Liver (tissue), 9 donors: ENCODE data around the gene PTK6. TPM values are rescaled to one million over a fixed set of nuclear protein-coding genes. Genes with fewer than 3 reads are reported as not detected.

Experiments used
- DNase-seq: peaks from one replicate; pipeline ENCODE4 v3.0.0-alpha.2; 2017; ENCODE audit warnings: low spot score
- H3K27ac ChIP-seq, 2 donors: one replicate each; pipeline ENCODE4 v1.7.0; 2013; ENCODE audit warnings: inconsistent platforms in 2 of 2, low read length in 2 of 2, control low read depth in 1 of 2, low read depth in 1 of 2, mild to moderate bottlenecking in 1 of 2
- H3K27me3 ChIP-seq, 4 donors: one replicate each; pipeline versions ENCODE4 v1.6.1 to v1.7.0; 2013; ENCODE audit warnings: low read length in 3 of 4, inconsistent platforms in 1 of 4, mild to moderate bottlenecking in 1 of 4, moderate library complexity in 1 of 4; ENCODE audit not compliant: control insufficient read depth in 4 of 4, insufficient read depth in 4 of 4
- H3K36me3 ChIP-seq, 4 donors: one replicate each; pipeline versions ENCODE4 v1.6.1 to v1.7.0; 2013; ENCODE audit warnings: low read length in 3 of 4, mild to moderate bottlenecking in 3 of 4, low read depth in 1 of 4, moderate library complexity in 1 of 4; ENCODE audit not compliant: control insufficient read depth in 4 of 4, insufficient read depth in 3 of 4
- H3K4me1 ChIP-seq, 4 donors: one replicate each; pipeline versions ENCODE4 v1.6.1 to v1.7.0; 2013; ENCODE audit warnings: low read length in 3 of 4, mild to moderate bottlenecking in 3 of 4, moderate library complexity in 1 of 4; ENCODE audit not compliant: control insufficient read depth in 4 of 4, insufficient read depth in 4 of 4
- H3K4me3 ChIP-seq, 3 donors: one replicate each; pipeline versions ENCODE4 v1.6.1 to v1.7.0; 2013; ENCODE audit warnings: low read length in 3 of 3, control low read depth in 1 of 3, low read depth in 1 of 3, mild to moderate bottlenecking in 1 of 3
- H3K9ac ChIP-seq, 2 donors: one replicate each; pipeline ENCODE4 v1.7.0; 2013; ENCODE audit warnings: low read length in 2 of 2, mild to moderate bottlenecking in 2 of 2, moderate library complexity in 2 of 2, control low read depth in 1 of 2, low read depth in 1 of 2
- H3K9me3 ChIP-seq, 4 donors: one replicate each; pipeline versions ENCODE4 v1.6.1 to v1.7.0; 2013; ENCODE audit warnings: low read length in 3 of 4; ENCODE audit not compliant: control insufficient read depth in 4 of 4
- EGR1 ChIP-seq, 2 donors: IDR thresholded peaks; 2 replicates each; pipeline ENCODE4 v1.6.1; 2016 to 2018; ENCODE audit warnings: antibody characterized with exemption in 2 of 2, low read depth in 2 of 2
- FOXA1 ChIP-seq: IDR thresholded peaks from 2 replicates; pipeline ENCODE4 v1.6.1; 2016; ENCODE audit warnings: antibody characterized with exemption
- FOXA2 ChIP-seq: IDR thresholded peaks from 2 replicates; pipeline ENCODE4 v1.6.1; 2016; ENCODE audit warnings: antibody characterized with exemption
- GABPA ChIP-seq, 2 donors: IDR thresholded peaks in 1 of 2; conservative IDR thresholded peaks in 1 of 2; 2 replicates each; pipeline ENCODE4 v1.6.1; 2016; ENCODE audit warnings: antibody characterized with exemption in 2 of 2, mild to moderate bottlenecking in 1 of 2, moderate library complexity in 1 of 2
- HNF4A ChIP-seq, 2 donors: conservative IDR thresholded peaks; 2 replicates each; pipeline ENCODE4 v1.6.1; 2016; ENCODE audit warnings: antibody characterized with exemption in 2 of 2, mild to moderate bottlenecking in 2 of 2
- HNF4G ChIP-seq: IDR thresholded peaks from 2 replicates; pipeline ENCODE4 v1.6.1; 2016; ENCODE audit warnings: antibody characterized with exemption
- JUND ChIP-seq, 2 donors: IDR thresholded peaks; 2 replicates each; pipeline ENCODE4 v1.6.1; 2016; ENCODE audit warnings: antibody characterized with exemption in 2 of 2
- NR2F2 ChIP-seq: IDR thresholded peaks from 2 replicates; pipeline ENCODE4 v1.6.1; 2016; ENCODE audit warnings: antibody characterized with exemption
- RAD21 ChIP-seq, 2 donors: IDR thresholded peaks; 2 replicates each; pipeline ENCODE4 v1.6.1; 2016; ENCODE audit warnings: antibody characterized with exemption in 2 of 2, mild to moderate bottlenecking in 2 of 2
- RXRA ChIP-seq, 2 donors: IDR thresholded peaks; 2 replicates each; pipeline ENCODE4 v1.6.1; 2017 to 2018; ENCODE audit warnings: antibody characterized with exemption in 2 of 2, mild to moderate bottlenecking in 1 of 2
- TAF1 ChIP-seq: conservative IDR thresholded peaks from 2 replicates; pipeline ENCODE4 v1.6.1; 2016; ENCODE audit warnings: antibody characterized with exemption, mild to moderate bottlenecking
- YY1 ChIP-seq: IDR thresholded peaks from 2 replicates; pipeline ENCODE4 v1.6.1; 2016; ENCODE audit warnings: antibody characterized with exemption, mild to moderate bottlenecking
- WGBS: extraction: QIAGEN DNeasy Blood & Tissue Kit; methylation state at CpG from one replicate; pipeline ENCODE4 v1.1.7; 2013; 5-methylcytosine and 5-hydroxymethylcytosine counted together
- polyA plus RNA-seq, 2 donors: library from polyadenylated mRNA; stranded (reverse) in 1 of 2; unstranded in 1 of 2; fragments of 200-250 nt in 1 of 2; fragments of >200 nt in 1 of 2; fragmentation: Nextera tagmentation in 1 of 2; extraction: Ambion mirVana in 1 of 2; gene quantifications; one replicate each; pipeline versions ENCODE4 v1.2.1 to v1.2.3, GENCODE V29; 2013 to 2015
- total RNA-seq, 2 donors: library from RNA; depleted of rRNA; stranded (reverse); fragments of >200 nt; gene quantifications; one replicate each; pipeline ENCODE4 v1.2.3, GENCODE V29; 2014
- TF ChIP-seq, protein P1 (sequence below): IDR thresholded peaks from 2 replicates; pipeline ENCODE4 v1.6.1; 2016; ENCODE audit warnings: antibody characterized with exemption
- TF ChIP-seq, protein P2 (sequence below): IDR thresholded peaks from 2 replicates; pipeline ENCODE4 v1.6.1; 2016; ENCODE audit warnings: antibody characterized with exemption, mild to moderate bottlenecking
- TF ChIP-seq, protein P3 (sequence below): IDR thresholded peaks from 2 replicates; pipeline ENCODE4 v1.6.1; 2016; ENCODE audit warnings: antibody characterized with exemption
- TF ChIP-seq, protein P4 (sequence below): IDR thresholded peaks from 2 replicates; pipeline ENCODE4 v1.6.1; 2016; ENCODE audit warnings: antibody characterized with exemption
- donor health status: healthy.
- donor health status: healthy.
- donor health status: healthy.
- donor health status: healthy.
- donor health status: healthy.

PTK6 gene
- total and polyA plus RNA-seq, 4 donors = 0.05 to 1.2 (median 0.23) TPM

DNA sequence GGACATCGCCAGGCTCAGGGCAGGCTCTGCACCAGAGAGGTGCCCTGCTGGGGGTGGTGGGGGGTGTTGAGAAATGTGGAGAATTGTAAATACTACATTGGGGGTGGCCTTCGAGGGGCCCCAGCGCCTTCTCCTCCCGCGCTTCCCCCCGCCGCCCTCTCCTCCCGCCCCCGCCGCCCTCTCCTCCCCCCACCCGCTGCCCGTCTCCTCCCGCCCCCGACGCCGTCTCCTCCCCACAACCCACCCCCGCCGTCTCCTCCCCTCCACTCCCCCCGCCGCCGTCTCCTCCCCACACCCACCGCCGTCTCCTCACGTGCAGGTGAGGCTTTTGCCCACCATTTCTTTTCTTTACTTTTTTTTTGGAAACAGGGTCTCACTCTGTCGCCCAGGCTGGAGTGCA is 11.8 kb upstream of the PTK6 start (continued):
- TF ChIP-seq HNF4G = no peak

DNA sequence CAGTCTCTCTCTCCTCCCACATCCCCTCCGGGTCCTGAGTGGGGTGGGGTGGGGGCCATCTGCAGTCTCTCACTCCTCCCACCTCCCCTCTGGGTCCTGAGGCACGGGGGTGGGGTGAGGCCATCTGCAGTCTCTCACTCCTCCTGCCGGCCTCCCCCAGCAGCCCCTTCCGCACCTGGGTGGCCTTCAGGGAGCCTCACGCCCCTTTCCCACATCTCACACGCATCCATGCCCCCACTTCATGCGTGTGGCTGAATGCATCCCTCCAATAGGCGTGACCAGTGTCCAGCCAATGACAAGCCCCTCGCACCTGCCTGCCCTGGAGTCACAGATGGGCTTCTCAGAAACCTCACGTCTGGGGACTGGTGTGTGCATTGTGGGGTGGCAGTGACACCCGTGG is 11.4 kb upstream of the PTK6 start:
- Histone ChIP-seq H3K4me1 (peaks cover 0 to 1% (median 0%) of the 10 kb centered on the region in 4 donors), H3K9me3 (peaks cover 0 to 1% (median 0%) of the 10 kb centered on the region in 4 donors), H3K36me3 (no peaks in the 10 kb centered on the region), H3K4me3 (no peak overlapping the region), H3K27ac (no peak overlapping the region), H3K9ac (no peak overlapping the region), H3K27me3 (peaks cover 0 to 2% (median 0%) of the 10 kb centered on the region in 4 donors)
- 54% methylated on average over 11 of the region's 11 CpGs for WGBS
- no peak for TF ChIP-seq RXRA (IDR thresholded peaks at IDR 0.05)
- TF ChIP-seq, protein P1, sequence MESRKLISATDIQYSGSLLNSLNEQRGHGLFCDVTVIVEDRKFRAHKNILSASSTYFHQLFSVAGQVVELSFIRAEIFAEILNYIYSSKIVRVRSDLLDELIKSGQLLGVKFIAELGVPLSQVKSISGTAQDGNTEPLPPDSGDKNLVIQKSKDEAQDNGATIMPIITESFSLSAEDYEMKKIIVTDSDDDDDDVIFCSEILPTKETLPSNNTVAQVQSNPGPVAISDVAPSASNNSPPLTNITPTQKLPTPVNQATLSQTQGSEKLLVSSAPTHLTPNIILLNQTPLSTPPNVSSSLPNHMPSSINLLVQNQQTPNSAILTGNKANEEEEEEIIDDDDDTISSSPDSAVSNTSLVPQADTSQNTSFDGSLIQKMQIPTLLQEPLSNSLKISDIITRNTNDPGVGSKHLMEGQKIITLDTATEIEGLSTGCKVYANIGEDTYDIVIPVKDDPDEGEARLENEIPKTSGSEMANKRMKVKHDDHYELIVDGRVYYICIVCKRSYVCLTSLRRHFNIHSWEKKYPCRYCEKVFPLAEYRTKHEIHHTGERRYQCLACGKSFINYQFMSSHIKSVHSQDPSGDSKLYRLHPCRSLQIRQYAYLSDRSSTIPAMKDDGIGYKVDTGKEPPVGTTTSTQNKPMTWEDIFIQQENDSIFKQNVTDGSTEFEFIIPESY = no peak
- no peak for TF ChIP-seq FOXA1
- TF ChIP-seq, protein P2, sequence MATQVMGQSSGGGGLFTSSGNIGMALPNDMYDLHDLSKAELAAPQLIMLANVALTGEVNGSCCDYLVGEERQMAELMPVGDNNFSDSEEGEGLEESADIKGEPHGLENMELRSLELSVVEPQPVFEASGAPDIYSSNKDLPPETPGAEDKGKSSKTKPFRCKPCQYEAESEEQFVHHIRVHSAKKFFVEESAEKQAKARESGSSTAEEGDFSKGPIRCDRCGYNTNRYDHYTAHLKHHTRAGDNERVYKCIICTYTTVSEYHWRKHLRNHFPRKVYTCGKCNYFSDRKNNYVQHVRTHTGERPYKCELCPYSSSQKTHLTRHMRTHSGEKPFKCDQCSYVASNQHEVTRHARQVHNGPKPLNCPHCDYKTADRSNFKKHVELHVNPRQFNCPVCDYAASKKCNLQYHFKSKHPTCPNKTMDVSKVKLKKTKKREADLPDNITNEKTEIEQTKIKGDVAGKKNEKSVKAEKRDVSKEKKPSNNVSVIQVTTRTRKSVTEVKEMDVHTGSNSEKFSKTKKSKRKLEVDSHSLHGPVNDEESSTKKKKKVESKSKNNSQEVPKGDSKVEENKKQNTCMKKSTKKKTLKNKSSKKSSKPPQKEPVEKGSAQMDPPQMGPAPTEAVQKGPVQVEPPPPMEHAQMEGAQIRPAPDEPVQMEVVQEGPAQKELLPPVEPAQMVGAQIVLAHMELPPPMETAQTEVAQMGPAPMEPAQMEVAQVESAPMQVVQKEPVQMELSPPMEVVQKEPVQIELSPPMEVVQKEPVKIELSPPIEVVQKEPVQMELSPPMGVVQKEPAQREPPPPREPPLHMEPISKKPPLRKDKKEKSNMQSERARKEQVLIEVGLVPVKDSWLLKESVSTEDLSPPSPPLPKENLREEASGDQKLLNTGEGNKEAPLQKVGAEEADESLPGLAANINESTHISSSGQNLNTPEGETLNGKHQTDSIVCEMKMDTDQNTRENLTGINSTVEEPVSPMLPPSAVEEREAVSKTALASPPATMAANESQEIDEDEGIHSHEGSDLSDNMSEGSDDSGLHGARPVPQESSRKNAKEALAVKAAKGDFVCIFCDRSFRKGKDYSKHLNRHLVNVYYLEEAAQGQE = no peak
- TF ChIP-seq HNF4G = no peak
- TF ChIP-seq, protein P3, sequence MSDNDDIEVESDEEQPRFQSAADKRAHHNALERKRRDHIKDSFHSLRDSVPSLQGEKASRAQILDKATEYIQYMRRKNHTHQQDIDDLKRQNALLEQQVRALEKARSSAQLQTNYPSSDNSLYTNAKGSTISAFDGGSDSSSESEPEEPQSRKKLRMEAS = no peak
- no peak for TF ChIP-seq RAD21 (IDR thresholded peaks at IDR 0.05)
- TF ChIP-seq HNF4A (conservative IDR thresholded peaks at IDR 0.05) = no peak
- no peak for TF ChIP-seq NR2F2
- TF ChIP-seq EGR1 (IDR thresholded peaks at IDR 0.05; ENCODE audit: low read depth in 2 of 2) = no peak
- no peak for TF ChIP-seq JUND (IDR thresholded peaks at IDR 0.05)
- no peak for TF ChIP-seq YY1
- no peak for TF ChIP-seq FOXA2
- DNase-seq = no peak

DNA sequence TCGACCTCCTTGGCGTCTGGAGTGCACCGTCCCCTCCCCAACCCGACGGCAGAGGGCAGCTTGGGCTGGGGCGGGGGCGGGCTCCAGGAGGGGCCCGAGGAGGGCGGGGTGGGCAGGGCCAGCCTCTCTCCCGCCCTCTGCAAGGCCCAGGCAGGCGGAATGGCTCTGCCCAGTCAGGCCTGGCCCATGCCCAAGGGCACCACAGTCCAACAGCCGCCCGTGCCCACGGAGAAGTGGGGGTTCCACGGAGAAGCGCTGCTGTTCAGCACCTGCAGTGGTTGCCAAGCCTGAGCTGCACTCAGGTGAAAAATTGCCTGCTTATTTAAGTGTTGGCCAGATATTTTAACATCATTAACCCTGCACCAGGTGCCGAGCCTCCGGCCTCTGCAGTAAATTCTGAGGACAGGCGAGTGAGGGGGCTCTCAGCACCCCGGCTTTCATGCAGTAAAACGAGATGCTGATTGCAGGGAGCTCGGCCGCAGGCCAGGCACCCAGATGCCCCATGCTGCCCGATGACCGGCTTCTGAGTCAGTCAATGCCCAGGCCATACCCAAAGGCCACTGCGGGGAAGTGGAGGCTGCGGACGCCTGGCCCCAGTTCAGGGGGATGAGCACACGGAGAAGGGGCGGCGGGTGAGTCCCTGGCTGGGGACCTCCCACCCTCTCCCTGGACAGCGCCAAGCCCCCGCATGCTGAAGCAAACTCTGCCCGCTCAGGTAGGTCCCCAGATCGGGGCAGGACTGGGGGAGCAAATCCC is 10.7 kb upstream of the PTK6 start, which contains the start of gene SRMS:
SRMS (minus strand) TSS at position 25 of the 756 bp plus-strand sequence. CDS start 286 bp downstream, outside the sequence.
- TF ChIP-seq HNF4A (conservative IDR thresholded peaks at IDR 0.05) (no peak), TAF1 (no peak), GABPA (IDR thresholded peaks at IDR 0.05 in 1 of 2, conservative IDR thresholded peaks at IDR 0.05 in 1 of 2) (no peak), NR2F2 (no peak), JUND (IDR thresholded peaks at IDR 0.05) (no peak), FOXA1 (no peak), EGR1 (IDR thresholded peaks at IDR 0.05; ENCODE audit: low read depth in 2 of 2) (no peak), HNF4G (no peak), YY1 (no peak)
- TF ChIP-seq, protein P2 = no peak
- TF ChIP-seq, protein P3 = no peak
- TF ChIP-seq, protein P4, sequence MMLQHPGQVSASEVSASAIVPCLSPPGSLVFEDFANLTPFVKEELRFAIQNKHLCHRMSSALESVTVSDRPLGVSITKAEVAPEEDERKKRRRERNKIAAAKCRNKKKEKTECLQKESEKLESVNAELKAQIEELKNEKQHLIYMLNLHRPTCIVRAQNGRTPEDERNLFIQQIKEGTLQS = no peak
- TF ChIP-seq, protein P1 = no peak
- H3K27ac ChIP-seq = no peak within 1 kb of the TSS
- DNase-seq = no peak
- no peaks in the 10 kb centered on the region for H3K9me3 ChIP-seq
- H3K36me3 ChIP-seq = no peaks in the 10 kb centered on the region
- H3K27me3 ChIP-seq = peaks cover 0 to 2% (median 0%) of the 10 kb centered on the region in 4 donors
- H3K4me1 ChIP-seq = no peaks in the 10 kb centered on the region
- no peak within 1 kb of the TSS for H3K9ac ChIP-seq
- H3K4me3 ChIP-seq = no peak within 1 kb of the TSS
- WGBS = 53% methylated on average over 35 of the region's 35 CpGs
